ENCODE measurements around the gene MACROD2. TPM values are rescaled to one million over a fixed set of nuclear protein-coding genes. Genes with fewer than 3 reads are reported as not detected.

MACROD2 gene
- total RNA-seq, 2 donors from 2014 or later, result 8.0 to 19.4 TPM

GRCh38 chr20:16078172-16078898 lies 2083.0 kb downstream of the MACROD2 start:
- no peaks in the 10 kb centered on the region for H3K9me3 ChIP-seq
- no peak overlapping the region for H3K4me3 ChIP-seq
- H3K27me3 ChIP-seq (replicated peaks; ENCODE audit: insufficient read depth), result no peaks in the 10 kb centered on the region
- no peak for DNase-seq (ENCODE audit: low spot score)
- no peaks in the 10 kb centered on the region for H3K4me1 ChIP-seq (replicated peaks)
- WGBS, result 71% methylated on average over 2 of the region's 2 CpGs
- TF ChIP-seq POLR2AphosphoS5 (IDR thresholded peaks at IDR 0.05) (no peak), CTCF (IDR thresholded peaks at IDR 0.05) (no peak), POLR2A (IDR thresholded peaks at IDR 0.05) (no peak)
- no peak overlapping the region for H3K27ac ChIP-seq
- no peaks in the 10 kb centered on the region for H3K36me3 ChIP-seq
- intact Hi-C loops (cut with DNase I), result no loop called here

GRCh38 chr20:16081421-16081820 lies 2086.1 kb downstream of the MACROD2 start:
- Histone ChIP-seq H3K27me3 (replicated peaks; ENCODE audit: insufficient read depth) (no peaks in the 10 kb centered on the region), H3K4me3 (no peak overlapping the region), H3K36me3 (no peaks in the 10 kb centered on the region), H3K9me3 (no peaks in the 10 kb centered on the region), H3K27ac (no peak overlapping the region), H3K4me1 (replicated peaks) (no peaks in the 10 kb centered on the region)
- 71% methylated on average over 1 of the region's 1 CpG for WGBS
- DNase-seq (ENCODE audit: low spot score), result no peak
- intact Hi-C loops (cut with DNase I), result no loop called here
- TF ChIP-seq POLR2A (IDR thresholded peaks at IDR 0.05) (no peak), POLR2AphosphoS5 (IDR thresholded peaks at IDR 0.05) (no peak), CTCF (IDR thresholded peaks at IDR 0.05) (no peak)

- no peak for DNase-seq (ENCODE audit: low spot score)
- TF ChIP-seq CTCF (IDR thresholded peaks at IDR 0.05), result no peak
- TF ChIP-seq POLR2A (IDR thresholded peaks at IDR 0.05), result no peak
- no peak for TF ChIP-seq POLR2AphosphoS5 (IDR thresholded peaks at IDR 0.05)
- intact Hi-C loops (cut with DNase I), result no loop called here
- H3K27me3 ChIP-seq (replicated peaks; ENCODE audit: insufficient read depth), result no peaks in the 10 kb centered on the region
- H3K27ac ChIP-seq, result no peak overlapping the region
- H3K36me3 ChIP-seq, result no peaks in the 10 kb centered on the region
- no peak overlapping the region for H3K4me3 ChIP-seq
- H3K9me3 ChIP-seq, result no peaks in the 10 kb centered on the region
- WGBS, result 100% methylated on average over 2 of the region's 2 CpGs
- H3K4me1 ChIP-seq (replicated peaks), result no peaks in the 10 kb centered on the region
Measured at GRCh38 chr20:16082051-16082550, 2086.8 kb downstream of the MACROD2 start.

- no peak for TF ChIP-seq POLR2A (IDR thresholded peaks at IDR 0.05)
- TF ChIP-seq POLR2AphosphoS5 (IDR thresholded peaks at IDR 0.05), result no peak
- no peak for TF ChIP-seq CTCF (IDR thresholded peaks at IDR 0.05)
- no peak overlapping the region for H3K4me3 ChIP-seq
- H3K27me3 ChIP-seq (replicated peaks; ENCODE audit: insufficient read depth), result no peaks in the 10 kb centered on the region
- no peaks in the 10 kb centered on the region for H3K9me3 ChIP-seq
- H3K36me3 ChIP-seq, result no peaks in the 10 kb centered on the region
- no peak overlapping the region for H3K27ac ChIP-seq
- intact Hi-C loops (cut with DNase I), result no loop called here
- no peaks in the 10 kb centered on the region for H3K4me1 ChIP-seq (replicated peaks)
- DNase-seq (ENCODE audit: low spot score), result no peak
Measured at GRCh38 chr20:16083639-16084280, 2088.4 kb downstream of the MACROD2 start.

GRCh38 chr20:16095226-16095625 lies 2099.9 kb downstream of the MACROD2 start:
- intact Hi-C loops (cut with DNase I), result no loop called here
- TF ChIP-seq CTCF (IDR thresholded peaks at IDR 0.05) (no peak), POLR2A (IDR thresholded peaks at IDR 0.05) (no peak), POLR2AphosphoS5 (IDR thresholded peaks at IDR 0.05) (no peak)
- H3K27ac ChIP-seq, result no peak overlapping the region
- H3K36me3 ChIP-seq, result no peaks in the 10 kb centered on the region
- H3K4me3 ChIP-seq, result no peak overlapping the region
- no peaks in the 10 kb centered on the region for H3K4me1 ChIP-seq (replicated peaks)
- no peak for DNase-seq (ENCODE audit: low spot score)
- H3K27me3 ChIP-seq (replicated peaks; ENCODE audit: insufficient read depth), result no peaks in the 10 kb centered on the region
- no peaks in the 10 kb centered on the region for H3K9me3 ChIP-seq
- 60% methylated on average over 2 of the region's 2 CpGs for WGBS
